Colonic mucosa (tissue), 4 donors: Measurements from ENCODE around the gene THBS2. TPM values are rescaled to one million over a fixed set of nuclear protein-coding genes. Genes with fewer than 3 reads are reported as not detected.
A peak's percentile ranks its signal among the peaks of the same experiment; 100 is the strongest.

Experiments used
- DNase-seq: peaks from one replicate; pipeline ENCODE4 v3.0.0-alpha.2; 2020
- H3K27ac ChIP-seq: fragments of 200-600 bp; one replicate; pipeline ENCODE4 v1.8.0; 2021
- H3K27me3 ChIP-seq: fragments of 200-600 bp; one replicate; pipeline ENCODE4 v1.8.0; 2021
- H3K36me3 ChIP-seq: fragments of 200-600 bp; one replicate; pipeline ENCODE4 v1.8.0; 2021
- H3K4me1 ChIP-seq: fragments of 200-600 bp; one replicate; pipeline ENCODE4 v1.8.0; 2021; ENCODE audit warnings: mild to moderate bottlenecking
- H3K4me3 ChIP-seq: fragments of 200-600 bp; one replicate; pipeline ENCODE4 v1.8.0; 2021
- H3K9ac ChIP-seq, 2 donors: one replicate each; pipeline ENCODE4 v1.7.0; 2013; ENCODE audit warnings: control low read depth in 2 of 2, low read depth in 2 of 2, low read length in 2 of 2
- H3K9me3 ChIP-seq: fragments of 200-600 bp; one replicate; pipeline ENCODE4 v1.8.0; 2021
- intact Hi-C: fragments of 100-400 bp; cut with DNase I; formaldehyde crosslinking; loops from one replicate; pipeline ENCODE4 v1.14.1; 2022
- total RNA-seq, 2 donors: library from RNA; stranded (reverse); fragmentation: NEBNext Ultra II Directional in 1 of 2; extraction: Animal tissue kit (Norgen Biotek cat#: 25700) in 1 of 2; gene quantifications; one replicate each; pipeline ENCODE4 v1.2.1, GENCODE V29; 2021
- TF ChIP-seq, protein P1 (sequence below): fragments of 200-600 bp; IDR thresholded peaks from one replicate; pipeline ENCODE4 v1.8.0; 2022; ENCODE audit warnings: antibody characterized with exemption, mild to moderate bottlenecking
- donor health status: healthy.
- donor health status: DM: no; HTN: no; CAD: no.
- donor health status: DM: no; HTN: no; CAD: no.

THBS2 gene
- total RNA-seq, 2 donors from 2014 or later, result 1.9 to 5.3 TPM

DNA sequence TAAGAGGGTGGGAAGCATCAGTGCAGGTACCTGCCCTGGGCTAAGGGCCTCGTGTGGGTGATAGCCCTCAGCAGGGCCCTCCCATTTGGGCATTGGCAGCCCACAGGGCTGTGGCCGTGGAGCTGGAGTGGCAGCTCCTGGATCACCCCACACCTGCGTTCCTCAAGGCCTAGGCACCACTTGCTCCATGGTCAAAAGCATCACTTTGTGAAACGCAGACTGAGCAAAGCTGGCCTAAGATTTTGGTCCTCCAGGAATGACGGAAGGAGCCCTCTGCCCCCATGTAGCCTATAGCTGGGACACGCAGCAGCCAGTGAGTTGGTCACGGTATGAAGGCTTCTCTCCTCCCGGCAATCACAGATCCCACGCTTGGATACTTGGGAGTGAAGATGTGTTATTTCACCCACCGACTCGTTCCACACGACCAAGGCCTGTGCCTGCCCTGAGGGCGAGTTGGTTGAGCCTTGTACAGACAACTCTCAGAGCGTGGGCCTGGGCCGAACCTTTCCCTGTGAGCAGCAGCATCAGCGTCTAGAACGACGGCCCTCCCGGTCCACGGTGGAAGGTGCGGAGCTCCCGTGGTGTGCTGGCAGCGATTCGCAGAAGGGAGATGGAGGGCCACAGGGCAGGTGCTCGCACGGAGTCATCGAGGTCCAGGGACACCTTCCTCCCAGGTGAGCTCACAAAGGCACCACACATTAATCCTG lies 39.7 kb downstream of the THBS2 start:
- Histone ChIP-seq H3K27me3 (no peaks in the 10 kb centered on the region), H3K4me3 (no peak overlapping the region), H3K36me3 (no peaks in the 10 kb centered on the region), H3K4me1 (no peaks in the 10 kb centered on the region), H3K9ac (peak overlapping the region; percentile 26 to 32), H3K9me3 (no peaks in the 10 kb centered on the region), H3K27ac (peak overlapping the region; percentile 60)
- intact Hi-C loops, result no loop called here
- DNase-seq, result peak; percentile 20
- TF ChIP-seq, protein P1, sequence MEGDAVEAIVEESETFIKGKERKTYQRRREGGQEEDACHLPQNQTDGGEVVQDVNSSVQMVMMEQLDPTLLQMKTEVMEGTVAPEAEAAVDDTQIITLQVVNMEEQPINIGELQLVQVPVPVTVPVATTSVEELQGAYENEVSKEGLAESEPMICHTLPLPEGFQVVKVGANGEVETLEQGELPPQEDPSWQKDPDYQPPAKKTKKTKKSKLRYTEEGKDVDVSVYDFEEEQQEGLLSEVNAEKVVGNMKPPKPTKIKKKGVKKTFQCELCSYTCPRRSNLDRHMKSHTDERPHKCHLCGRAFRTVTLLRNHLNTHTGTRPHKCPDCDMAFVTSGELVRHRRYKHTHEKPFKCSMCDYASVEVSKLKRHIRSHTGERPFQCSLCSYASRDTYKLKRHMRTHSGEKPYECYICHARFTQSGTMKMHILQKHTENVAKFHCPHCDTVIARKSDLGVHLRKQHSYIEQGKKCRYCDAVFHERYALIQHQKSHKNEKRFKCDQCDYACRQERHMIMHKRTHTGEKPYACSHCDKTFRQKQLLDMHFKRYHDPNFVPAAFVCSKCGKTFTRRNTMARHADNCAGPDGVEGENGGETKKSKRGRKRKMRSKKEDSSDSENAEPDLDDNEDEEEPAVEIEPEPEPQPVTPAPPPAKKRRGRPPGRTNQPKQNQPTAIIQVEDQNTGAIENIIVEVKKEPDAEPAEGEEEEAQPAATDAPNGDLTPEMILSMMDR, result no peak

GRCh38 chr6:169212897-169213813 lies 40.5 kb downstream of the THBS2 start:
- intact Hi-C loops, result no loop called here
- H3K9me3 ChIP-seq, result no peaks in the 10 kb centered on the region
- DNase-seq, result peak; percentile 94
- TF ChIP-seq, protein P1, result no peak
- no peaks in the 10 kb centered on the region for H3K4me1 ChIP-seq
- peak overlapping the region; percentile 60 for H3K27ac ChIP-seq
- peak overlapping the region; percentile 32 to 46 for H3K9ac ChIP-seq
- no peaks in the 10 kb centered on the region for H3K27me3 ChIP-seq
- H3K4me3 ChIP-seq, result peak overlapping the region; percentile 7
- H3K36me3 ChIP-seq, result no peaks in the 10 kb centered on the region

DNA sequence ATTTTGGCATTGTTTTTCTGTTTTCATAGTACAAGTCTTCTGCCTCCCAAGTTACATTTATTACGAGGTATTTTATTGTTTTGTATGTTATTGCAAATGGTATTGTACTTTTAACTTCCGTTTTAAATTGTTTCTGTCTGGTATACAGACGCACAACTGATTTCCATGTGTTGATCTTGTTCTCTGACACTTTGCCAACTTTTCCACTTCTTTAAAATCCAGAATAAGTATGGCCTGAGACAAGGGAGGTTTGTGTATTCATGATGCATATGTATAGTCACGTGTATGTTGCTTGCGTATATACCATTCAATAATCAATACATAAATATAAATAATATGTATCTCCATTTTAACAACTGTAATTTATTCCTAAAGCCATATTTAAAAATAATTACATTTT lies 41.2 kb downstream of the THBS2 start:
- H3K9ac ChIP-seq, result no peak overlapping the region
- no peak for DNase-seq
- no peaks in the 10 kb centered on the region for H3K9me3 ChIP-seq
- H3K36me3 ChIP-seq, result no peaks in the 10 kb centered on the region
- H3K27ac ChIP-seq, result peak overlapping the region; percentile 60
- peak overlapping the region; percentile 7 for H3K4me3 ChIP-seq
- no peaks in the 10 kb centered on the region for H3K27me3 ChIP-seq
- no peaks in the 10 kb centered on the region for H3K4me1 ChIP-seq
- intact Hi-C loops, result no loop called here
- TF ChIP-seq, protein P1, result no peak

DNA sequence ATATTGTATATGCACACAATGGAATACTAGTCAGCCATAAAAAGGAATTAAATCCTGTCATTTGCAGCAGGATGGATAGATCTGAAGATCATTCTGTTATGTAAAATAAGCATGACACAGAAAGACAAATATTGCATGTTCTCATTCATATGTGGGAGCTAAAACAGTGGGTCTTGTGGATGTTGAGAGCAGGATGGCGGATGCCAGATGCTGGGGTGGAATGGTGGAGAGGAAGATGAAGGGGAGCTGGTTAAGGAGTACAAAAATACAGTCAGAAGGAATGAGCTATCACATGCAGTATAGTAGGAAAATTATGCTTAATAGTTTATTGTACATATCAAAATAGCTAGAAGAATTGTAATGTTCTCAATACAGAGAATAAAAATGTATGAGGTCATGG lies 41.8 kb downstream of the THBS2 start:
- intact Hi-C loops, result no loop called here
- no peaks in the 10 kb centered on the region for H3K27me3 ChIP-seq
- no peaks in the 10 kb centered on the region for H3K9me3 ChIP-seq
- TF ChIP-seq, protein P1, result no peak
- peak; percentile 7 for DNase-seq
- H3K36me3 ChIP-seq, result no peaks in the 10 kb centered on the region
- no peak overlapping the region for H3K27ac ChIP-seq
- H3K9ac ChIP-seq, result no peak overlapping the region
- H3K4me3 ChIP-seq, result no peak overlapping the region
- no peaks in the 10 kb centered on the region for H3K4me1 ChIP-seq

DNA sequence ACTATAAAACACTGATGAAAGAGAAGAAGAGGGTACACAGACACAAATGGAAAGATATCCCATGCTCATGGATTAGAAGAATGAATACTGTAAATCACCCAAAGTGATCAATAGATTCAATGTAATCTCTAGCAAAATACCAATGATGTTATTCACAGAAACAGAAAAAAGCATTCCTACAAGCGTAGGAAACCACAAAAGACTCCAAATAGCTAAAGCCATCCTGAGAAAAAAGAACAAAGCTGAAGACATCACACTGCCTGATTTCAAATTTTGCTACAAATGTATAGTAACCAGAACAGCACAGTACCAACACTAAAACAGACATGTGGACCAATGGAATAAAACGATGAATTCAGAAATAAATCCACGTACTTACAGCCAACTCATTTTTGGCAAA lies 43.0 kb downstream of the THBS2 start:
- H3K9ac ChIP-seq, result no peak overlapping the region
- no peak overlapping the region for H3K4me3 ChIP-seq
- no peaks in the 10 kb centered on the region for H3K36me3 ChIP-seq
- H3K27ac ChIP-seq, result no peak overlapping the region
- intact Hi-C loops, result no loop called here
- no peak for DNase-seq
- H3K4me1 ChIP-seq, result no peaks in the 10 kb centered on the region
- H3K9me3 ChIP-seq, result no peaks in the 10 kb centered on the region
- TF ChIP-seq, protein P1, result no peak
- no peaks in the 10 kb centered on the region for H3K27me3 ChIP-seq
